GM21390 (cell line): ENCODE data around the gene VPS36.
"Not testable (repeated sequence)": the region's sequence is repeated elsewhere in the genome, so short reads cannot be mapped to it uniquely, and the experiment has no call there.

Experiments
- ATAC-seq: cut with Tn5 transposase; IDR thresholded peaks from one replicate; pipeline ENCODE4 v1.9.1; 2021; ENCODE audit not compliant: unreplicated experiment

VPS36 gene

DNA sequence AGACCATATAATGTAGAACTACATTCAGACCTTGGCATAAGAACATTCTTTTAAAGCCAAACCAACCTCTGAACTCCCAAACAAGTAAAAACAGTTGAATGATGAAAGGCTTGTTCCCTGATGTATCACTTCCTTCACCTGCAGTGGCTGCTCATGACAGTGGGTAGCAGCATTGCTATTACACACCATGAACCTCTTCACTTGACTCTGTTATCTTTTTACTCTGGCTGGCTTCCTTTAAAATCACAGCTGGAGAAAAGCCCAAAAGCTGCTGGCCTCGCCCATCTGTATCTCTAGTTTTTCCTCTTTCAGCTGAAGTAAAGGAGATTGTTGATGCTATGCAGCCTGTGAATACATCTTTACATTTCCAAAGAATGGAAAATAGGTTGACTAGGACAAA, 67.1 kb downstream of the VPS36 start:
- no peak for ATAC-seq

- no peak for ATAC-seq
These were observed 72.1 kb downstream of the VPS36 start for GRCh38 chr13:52378312-52378711.

DNA sequence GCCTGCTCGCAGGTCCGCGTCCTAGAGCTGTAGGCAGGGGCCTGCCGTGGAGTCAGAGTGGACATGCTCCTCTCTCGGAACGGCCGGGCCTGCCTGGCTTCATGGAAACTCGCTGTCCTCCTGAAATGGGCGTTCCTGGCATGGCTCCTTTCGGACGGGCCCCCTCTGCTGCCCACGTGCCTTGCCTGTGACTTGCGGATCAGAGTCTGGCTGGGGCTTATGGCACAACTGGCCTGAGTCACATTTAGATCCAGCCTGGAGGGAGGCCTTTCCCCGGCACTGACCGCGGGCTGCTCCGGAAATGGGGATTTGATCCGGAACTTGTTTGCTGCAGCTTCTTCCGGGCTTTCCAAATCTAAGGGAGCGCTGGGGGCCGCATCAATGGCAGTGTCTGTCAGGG, 72.5 kb downstream of the VPS36 start:
- no peak for ATAC-seq

DNA sequence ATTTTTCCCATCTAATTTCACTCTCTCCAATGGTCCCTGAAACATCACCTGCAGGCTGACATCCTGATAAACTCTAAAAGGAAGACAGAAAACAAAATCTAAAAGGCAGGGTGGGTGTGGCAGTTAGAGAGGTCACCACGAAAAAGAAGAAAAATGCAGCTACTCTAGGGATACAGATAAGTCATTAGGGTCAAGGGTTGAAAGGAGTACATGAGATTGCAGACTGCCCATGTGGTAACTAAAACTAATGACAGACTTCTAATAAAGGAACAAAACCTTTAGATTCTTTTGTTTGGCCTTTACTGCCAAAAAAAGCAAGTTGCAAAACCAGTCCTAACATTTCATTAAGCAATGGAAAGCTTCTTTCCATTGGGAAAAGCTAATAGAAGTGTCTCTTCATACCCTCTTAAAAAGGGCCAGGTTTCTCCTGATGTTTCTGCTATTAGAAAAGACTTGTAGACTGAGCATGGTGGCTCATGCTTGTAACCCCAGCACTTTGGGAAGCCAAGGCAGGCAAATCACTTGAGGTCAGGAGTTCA, 75.5 kb downstream of the VPS36 start:
- no peak for ATAC-seq

DNA sequence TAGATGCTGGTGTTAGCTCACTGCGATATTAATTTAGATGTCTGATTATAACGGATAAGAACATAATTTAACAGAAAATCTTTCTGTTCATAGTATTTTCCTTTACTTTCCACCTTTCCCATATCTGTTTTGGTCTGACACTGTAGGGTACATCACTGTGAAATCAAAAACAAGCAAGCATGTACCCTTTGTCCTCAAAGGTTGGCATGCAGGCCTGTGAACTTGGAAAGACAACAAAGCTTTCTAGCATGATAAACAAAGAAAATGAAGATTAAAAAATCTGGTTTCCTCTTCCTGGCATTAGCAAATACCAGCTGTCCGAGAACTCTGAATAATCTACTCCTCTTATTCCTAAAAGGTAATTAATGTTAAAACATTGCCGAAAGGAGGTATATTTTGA, 76.0 kb downstream of the VPS36 start:
- ATAC-seq = no peak

GRCh38 chr13:52373277-52373676, 77.2 kb downstream of the VPS36 start:
- not testable (repeated sequence) for ATAC-seq

GRCh38 chr13:52371736-52372247, 78.6 kb downstream of the VPS36 start:
- ATAC-seq = no peak

DNA sequence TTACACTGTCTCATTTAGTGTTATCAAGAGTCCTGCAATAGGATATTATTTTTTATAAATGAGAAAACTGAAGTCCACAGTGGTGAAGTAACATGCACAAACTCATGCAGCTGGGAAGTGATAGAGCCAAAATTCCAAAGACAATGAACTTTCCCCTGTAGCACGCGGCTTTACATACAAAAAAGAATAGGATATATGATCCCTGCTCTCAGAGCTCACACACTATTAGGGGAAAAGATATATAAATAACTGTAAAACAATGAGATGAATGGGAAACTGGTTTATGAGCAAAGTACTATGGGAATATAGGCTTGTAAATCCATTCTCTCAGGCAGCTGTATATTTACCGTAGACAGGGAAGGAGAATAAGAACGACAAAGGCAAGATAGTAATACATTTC, 84.1 kb downstream of the VPS36 start:
- ATAC-seq = no peak
